ENCODE results near the gene TMBIM1. TPM values are rescaled to one million over a fixed set of nuclear protein-coding genes. Genes with fewer than 3 reads are reported as not detected.
"Not testable (repeated sequence)": the region's sequence is repeated elsewhere in the genome, so short reads cannot be mapped to it uniquely, and the experiment has no call there.

TMBIM1 gene
- total RNA-seq, 1 experiment from 2014 or later: 76.0 TPM

DNA sequence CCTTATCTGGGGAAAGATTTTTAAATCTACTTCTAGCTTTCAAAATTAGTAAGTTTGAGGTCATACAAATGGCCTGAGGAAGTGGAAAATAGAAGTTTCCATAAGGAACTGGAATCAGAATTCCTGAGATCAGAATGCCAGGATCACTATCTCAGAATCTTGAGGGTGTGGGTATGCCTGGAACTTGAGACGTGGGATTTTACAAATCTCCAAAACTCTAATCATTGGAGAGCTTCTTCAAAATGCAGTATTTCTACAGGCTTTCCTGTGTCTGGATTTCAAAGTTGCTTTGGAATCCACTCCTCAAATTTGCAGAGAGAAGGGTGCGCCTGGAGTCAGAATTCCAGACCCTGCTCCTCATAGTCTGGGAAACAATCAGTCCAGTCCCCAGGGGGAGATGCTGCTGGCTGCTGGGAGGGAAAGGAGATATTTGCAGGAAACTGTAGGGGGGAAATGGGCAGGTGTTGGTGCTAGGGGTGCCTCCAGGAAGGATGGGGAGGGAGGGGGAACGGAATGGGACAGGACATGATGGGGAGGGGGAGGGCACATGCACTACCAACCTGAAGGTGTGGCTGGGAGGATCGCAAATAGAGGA is 33.4 kb upstream of the TMBIM1 start:
- Histone ChIP-seq H3K27me3 (replicated peaks) (no peaks in the 10 kb centered on the region), H3K4me1 (replicated peaks) (peaks cover 21% of the 10 kb centered on the region), H3K36me3 (no peaks in the 10 kb centered on the region), H3K4me3 (no peak overlapping the region), H3K27ac (no peak overlapping the region), H3K9me3 (replicated peaks) (no peaks in the 10 kb centered on the region; the same call in 1 of the 2 replicates)
- no peak for DNase-seq (ENCODE audit: low read depth in 1 of 2, low spot score in 2 of 2)

DNA sequence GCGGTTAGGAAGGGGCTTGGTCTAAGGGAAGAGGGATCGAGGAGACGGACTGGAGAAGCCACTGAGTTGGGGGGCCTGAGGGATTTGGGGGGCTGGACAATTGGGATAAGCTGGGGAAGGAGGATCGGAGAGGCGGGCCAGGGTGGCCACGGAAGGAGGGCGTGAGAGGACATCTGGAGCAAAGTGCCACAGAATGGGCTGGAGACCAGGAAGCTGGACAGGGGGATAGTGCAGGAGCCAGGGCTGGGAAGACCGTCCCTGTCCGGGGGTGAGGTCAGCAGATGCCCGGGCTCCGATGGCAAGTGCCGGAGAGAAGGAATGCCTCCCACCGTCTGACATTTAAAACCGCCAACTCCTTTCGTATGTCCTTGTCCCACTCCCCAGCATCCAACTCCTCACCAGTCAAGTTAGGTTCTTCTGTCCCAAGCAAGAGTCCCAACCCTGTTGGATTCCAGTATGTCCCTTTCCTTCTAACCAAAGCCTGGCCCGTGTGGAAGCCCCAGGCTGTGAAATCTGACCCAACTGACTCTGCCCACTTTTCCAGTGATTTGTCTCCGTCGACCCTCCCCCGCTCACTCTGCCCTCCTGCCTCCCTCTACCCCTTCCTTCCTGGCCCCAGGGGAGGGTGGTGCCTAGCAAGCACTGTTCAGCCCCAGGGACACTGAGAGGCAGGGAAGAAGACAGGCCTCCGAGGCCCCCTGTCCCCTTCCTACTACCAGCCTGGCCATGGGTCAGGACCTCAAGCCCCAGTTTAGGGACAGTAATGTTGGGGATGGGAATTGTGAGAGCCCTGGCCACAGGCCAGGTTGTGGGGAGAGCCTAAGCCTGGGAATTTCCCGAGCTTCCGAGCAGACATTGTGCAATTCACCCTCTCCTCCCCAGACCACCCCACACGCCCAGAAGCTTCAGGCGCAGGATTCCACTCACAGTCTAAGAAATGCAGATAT is 31.5 kb upstream of the TMBIM1 start:
- Histone ChIP-seq H3K36me3 (no peaks in the 10 kb centered on the region), H3K27me3 (replicated peaks) (no peaks in the 10 kb centered on the region), H3K4me3 (peak overlapping the region; percentile 67), H3K27ac (peak overlapping the region; percentile 33), H3K4me1 (replicated peaks) (peaks cover 21% of the 10 kb centered on the region), H3K9me3 (replicated peaks) (no peaks in the 10 kb centered on the region; the same call in 1 of the 2 replicates)
- DNase-seq (ENCODE audit: low read depth in 1 of 2, low spot score in 2 of 2): peak; percentile 74 to 75

DNA sequence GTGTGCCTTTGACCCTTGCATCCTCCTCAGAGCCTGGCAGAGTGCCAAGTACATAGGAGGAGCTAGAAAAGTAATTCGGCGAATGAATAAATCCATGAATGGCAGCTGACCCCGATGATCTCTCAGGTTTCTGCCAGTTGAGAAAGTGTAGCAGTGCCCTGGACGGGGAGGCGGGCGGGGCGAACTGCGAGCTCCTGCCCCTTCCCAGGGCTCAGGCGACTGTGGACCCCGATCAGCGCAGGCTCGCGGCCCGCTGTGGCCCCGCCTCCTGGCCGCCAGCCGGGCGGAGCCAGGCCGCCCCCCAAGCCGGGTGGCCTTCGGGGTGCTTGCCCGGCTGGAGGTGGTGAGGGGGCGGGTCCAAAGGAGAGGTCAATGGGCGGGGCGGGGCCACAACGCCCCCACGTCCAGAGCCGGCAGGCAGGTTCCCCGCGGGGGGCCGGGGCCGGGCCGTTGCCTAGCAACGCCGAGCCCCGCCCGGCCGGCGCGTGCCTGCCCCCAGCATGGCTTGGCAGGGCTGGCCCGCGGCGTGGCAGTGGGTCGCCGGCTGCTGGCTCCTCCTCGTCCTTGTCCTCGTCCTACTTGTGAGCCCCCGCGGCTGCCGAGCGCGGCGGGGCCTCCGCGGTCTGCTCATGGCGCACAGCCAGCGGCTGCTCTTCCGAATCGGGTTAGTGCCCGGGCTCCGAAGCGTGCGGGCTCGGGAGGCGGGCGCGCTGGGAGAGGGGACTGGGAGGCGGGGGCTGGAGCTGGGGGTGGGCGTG is 30.6 kb upstream of the TMBIM1 start:
- Histone ChIP-seq H3K27me3 (replicated peaks) (no peaks in the 10 kb centered on the region), H3K36me3 (no peaks in the 10 kb centered on the region), H3K4me3 (peak overlapping the region; percentile 67), H3K4me1 (replicated peaks) (peaks cover 21% of the 10 kb centered on the region), H3K27ac (peak overlapping the region; percentile 34; the same call in 1 of the 2 replicates), H3K9me3 (replicated peaks) (no peaks in the 10 kb centered on the region; the same call in 1 of the 2 replicates)
- DNase-seq (ENCODE audit: low read depth in 1 of 2, low spot score in 2 of 2): peak; percentile 80 to 88

DNA sequence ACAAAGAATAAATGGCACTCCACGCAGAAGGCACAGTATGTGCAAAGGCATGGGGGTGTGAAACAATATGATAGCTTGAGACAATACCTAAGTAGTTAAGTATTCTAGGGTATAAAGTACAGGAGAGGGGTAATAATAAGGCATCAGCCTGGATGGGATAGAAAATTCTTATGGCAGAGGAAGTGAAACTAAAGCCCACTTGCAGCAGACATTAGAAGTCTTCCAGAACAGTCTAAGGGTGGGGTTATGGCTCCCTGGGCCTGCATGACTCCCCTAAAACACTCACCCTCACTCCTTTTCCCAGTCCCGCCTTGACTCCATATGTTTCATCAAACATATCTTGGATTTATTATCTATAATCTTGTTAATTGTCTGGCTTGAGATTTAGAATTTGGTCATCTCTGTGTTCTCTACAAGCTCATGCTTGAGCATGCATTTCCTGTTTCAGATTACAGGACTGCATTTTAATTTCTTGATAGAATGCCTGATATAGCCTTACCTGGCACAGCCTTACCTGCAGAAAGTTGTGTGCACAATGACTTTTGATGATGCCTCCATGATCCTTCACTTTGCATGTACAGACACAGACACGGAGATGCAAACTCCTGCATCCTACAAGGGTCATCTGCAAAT is 28.5 kb upstream of the TMBIM1 start:
- Histone ChIP-seq H3K36me3 (no peaks in the 10 kb centered on the region), H3K4me1 (replicated peaks) (peaks cover 21% of the 10 kb centered on the region), H3K27me3 (replicated peaks) (no peaks in the 10 kb centered on the region), H3K9me3 (replicated peaks) (no peaks in the 10 kb centered on the region), H3K27ac (no peak overlapping the region), H3K4me3 (no peak overlapping the region)
- no peak for DNase-seq (ENCODE audit: low read depth in 1 of 2, low spot score in 2 of 2)

DNA sequence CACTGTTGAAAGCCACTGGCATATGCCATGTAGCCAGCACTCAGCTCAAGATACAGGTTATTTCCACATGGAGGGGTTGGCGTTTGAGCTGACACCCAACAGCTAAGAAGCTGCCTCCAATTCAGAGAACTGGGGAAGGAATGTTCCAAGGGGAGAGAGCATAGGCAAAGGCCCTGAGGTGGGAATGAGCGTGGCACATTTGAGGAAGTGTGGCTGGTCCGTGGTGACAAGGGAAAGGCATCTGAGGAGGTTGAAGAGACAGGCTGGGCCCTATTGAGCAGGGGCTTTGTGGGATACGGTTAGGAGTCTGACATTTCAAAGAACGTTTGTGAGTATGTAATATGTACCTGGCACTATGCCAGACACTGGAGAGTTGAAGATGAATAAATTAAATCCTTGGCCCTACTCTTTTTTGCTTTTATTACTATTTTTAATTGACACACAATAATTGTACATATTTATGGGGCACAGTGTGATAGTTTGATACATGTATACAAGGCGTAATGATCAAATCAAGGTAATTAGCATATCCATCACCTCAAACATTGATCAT is 27.6 kb upstream of the TMBIM1 start:
- Histone ChIP-seq H3K4me3 (no peak overlapping the region), H3K4me1 (replicated peaks) (peaks cover 21% of the 10 kb centered on the region), H3K36me3 (no peaks in the 10 kb centered on the region), H3K27ac (no peak overlapping the region), H3K9me3 (replicated peaks) (no peaks in the 10 kb centered on the region), H3K27me3 (replicated peaks) (no peaks in the 10 kb centered on the region)
- no peak for DNase-seq (ENCODE audit: low read depth in 1 of 2, low spot score in 2 of 2)

DNA sequence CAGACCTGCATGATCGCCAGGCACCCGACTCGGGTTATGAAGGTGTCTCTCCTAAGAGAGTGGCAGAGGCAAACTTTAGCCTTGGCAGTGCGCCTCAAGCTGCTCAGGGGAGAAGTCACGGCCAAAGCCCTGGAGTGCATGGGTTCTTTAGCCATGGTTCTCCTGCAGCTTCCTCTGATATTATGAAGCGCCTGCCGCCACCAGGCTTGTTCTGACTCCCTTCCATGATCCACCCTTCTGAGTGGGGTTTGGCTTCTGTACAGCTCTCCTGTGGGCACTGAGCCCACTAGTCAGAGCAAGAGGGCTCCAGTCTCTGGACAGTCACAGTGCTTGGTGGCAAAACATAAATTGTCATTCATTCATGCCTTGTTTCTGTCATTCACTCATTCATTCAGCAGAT is 25.9 kb upstream of the TMBIM1 start:
- no peak overlapping the region for H3K27ac ChIP-seq
- H3K9me3 ChIP-seq (replicated peaks): no peaks in the 10 kb centered on the region
- H3K27me3 ChIP-seq (replicated peaks): no peaks in the 10 kb centered on the region
- H3K4me3 ChIP-seq: no peak overlapping the region
- H3K36me3 ChIP-seq: no peaks in the 10 kb centered on the region
- no peak for DNase-seq (ENCODE audit: low read depth in 1 of 2, low spot score in 2 of 2)
- H3K4me1 ChIP-seq (replicated peaks): peaks cover 8% of the 10 kb centered on the region

DNA sequence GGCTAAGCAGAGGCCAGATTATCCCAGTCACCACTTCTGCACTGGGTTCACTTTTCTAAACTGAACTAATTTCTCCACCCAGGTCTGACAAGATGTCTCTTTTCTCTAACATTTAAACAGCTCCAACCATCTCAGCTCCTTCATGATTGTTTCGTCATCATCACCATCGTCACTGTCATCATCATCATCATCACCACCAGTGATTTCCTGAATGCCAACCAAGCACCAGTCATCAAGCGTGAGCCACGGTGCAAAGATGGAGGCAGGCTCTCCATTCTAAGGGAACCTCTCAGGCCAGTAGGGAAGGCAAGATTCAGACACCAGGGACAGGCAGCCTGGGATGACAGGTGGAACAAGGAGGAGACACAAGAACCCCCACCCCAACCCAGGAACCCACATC is 25.5 kb upstream of the TMBIM1 start:
- H3K9me3 ChIP-seq (replicated peaks): no peaks in the 10 kb centered on the region
- H3K27ac ChIP-seq: no peak overlapping the region
- H3K27me3 ChIP-seq (replicated peaks): no peaks in the 10 kb centered on the region
- no peak overlapping the region for H3K4me3 ChIP-seq
- peaks cover 7% of the 10 kb centered on the region for H3K4me1 ChIP-seq (replicated peaks)
- H3K36me3 ChIP-seq: no peaks in the 10 kb centered on the region
- no peak for DNase-seq (ENCODE audit: low read depth in 1 of 2, low spot score in 2 of 2)

DNA sequence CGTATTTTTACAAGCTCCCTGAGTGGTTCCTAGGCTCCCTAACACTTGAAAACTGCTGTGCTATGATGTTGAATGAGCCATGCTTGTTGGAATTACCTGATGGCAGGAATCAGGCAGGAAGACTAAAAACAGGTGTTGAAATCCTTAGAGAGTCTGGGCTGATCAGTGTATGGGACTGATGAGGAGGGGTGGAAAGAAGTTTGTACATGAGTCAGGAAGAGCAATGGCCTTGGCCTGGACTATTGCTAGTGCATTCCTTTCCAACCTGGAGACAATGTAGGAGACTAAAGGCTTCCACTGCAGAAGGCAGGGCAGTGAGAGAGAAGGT is 25.0 kb upstream of the TMBIM1 start:
- Histone ChIP-seq H3K27ac (no peak overlapping the region), H3K27me3 (replicated peaks) (no peaks in the 10 kb centered on the region), H3K36me3 (no peaks in the 10 kb centered on the region), H3K4me1 (replicated peaks) (peaks cover 1% of the 10 kb centered on the region; the same call in 1 of the 2 replicates), H3K4me3 (no peak overlapping the region), H3K9me3 (replicated peaks) (no peaks in the 10 kb centered on the region)
- no peak for DNase-seq (ENCODE audit: low read depth in 1 of 2, low spot score in 2 of 2)

DNA sequence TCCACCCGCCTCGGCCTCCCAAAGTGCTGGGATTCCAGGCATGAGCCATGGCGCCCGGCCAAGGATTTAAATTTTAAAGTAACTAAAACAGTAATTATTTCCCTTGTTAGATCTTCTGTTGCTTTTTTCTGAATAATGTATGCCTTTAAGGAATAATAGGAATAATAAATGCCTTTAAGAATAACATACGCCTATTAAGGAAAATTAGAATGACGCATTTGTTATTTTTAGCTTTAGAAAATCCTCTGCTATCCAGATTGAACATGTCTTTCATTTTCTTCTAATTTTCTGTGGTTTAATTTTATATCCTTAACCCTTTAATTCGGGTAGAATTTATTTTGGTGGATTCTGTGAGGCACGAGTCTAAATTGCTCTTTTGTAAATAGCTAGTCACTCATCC is 23.1 kb upstream of the TMBIM1 start:
- Histone ChIP-seq H3K27ac (no peak overlapping the region), H3K9me3 (replicated peaks) (no peaks in the 10 kb centered on the region), H3K4me3 (no peak overlapping the region), H3K4me1 (replicated peaks) (no peaks in the 10 kb centered on the region), H3K27me3 (replicated peaks) (no peaks in the 10 kb centered on the region), H3K36me3 (no peaks in the 10 kb centered on the region)
- no peak for DNase-seq (ENCODE audit: low read depth in 1 of 2, low spot score in 2 of 2)

DNA sequence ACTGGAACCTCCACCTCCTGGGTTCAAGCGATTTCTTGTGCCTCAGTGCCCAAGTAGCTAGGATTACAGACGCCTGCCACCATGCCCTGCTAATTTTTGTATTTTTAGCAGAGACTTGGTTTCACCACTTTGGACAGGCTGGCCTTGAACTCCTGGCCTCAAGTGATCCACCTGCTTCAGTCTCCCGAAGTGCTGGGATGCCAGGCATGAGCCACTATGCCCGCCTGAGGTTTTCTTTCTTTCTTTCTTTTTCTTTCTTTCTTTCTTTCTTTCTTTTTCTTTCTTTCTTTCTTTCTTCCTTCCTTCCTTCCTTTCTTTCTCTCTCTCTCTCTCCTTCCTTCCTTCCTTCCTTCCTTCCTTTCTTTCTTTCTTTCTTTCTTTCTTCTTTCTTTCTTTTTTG is 22.5 kb upstream of the TMBIM1 start:
- not testable (repeated sequence) for H3K4me3 ChIP-seq; H3K9me3 ChIP-seq (replicated peaks); H3K4me1 ChIP-seq (replicated peaks); H3K36me3 ChIP-seq; H3K27ac ChIP-seq; DNase-seq (ENCODE audit: low read depth in 1 of 2, low spot score in 2 of 2); H3K27me3 ChIP-seq (replicated peaks)

DNA sequence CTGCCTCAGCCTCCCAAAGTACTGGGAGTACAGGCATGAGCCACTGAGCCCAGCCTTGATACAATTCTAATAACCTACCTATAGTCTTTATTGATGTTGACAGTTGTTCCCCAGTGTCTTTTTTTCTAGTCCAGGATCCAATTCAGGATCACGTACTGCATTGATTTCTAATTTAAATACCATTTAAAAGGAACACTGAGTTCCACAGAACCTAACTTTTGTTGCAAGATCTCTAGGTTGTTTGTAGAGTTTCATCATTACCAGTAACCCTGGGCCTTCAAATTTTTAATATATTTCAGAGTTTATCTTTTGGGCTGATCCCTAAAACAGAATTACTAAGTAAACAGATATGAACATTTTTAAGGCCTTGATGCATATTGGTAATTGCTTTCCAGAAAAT is 21.1 kb upstream of the TMBIM1 start:
- H3K27me3 ChIP-seq (replicated peaks): no peaks in the 10 kb centered on the region

DNA sequence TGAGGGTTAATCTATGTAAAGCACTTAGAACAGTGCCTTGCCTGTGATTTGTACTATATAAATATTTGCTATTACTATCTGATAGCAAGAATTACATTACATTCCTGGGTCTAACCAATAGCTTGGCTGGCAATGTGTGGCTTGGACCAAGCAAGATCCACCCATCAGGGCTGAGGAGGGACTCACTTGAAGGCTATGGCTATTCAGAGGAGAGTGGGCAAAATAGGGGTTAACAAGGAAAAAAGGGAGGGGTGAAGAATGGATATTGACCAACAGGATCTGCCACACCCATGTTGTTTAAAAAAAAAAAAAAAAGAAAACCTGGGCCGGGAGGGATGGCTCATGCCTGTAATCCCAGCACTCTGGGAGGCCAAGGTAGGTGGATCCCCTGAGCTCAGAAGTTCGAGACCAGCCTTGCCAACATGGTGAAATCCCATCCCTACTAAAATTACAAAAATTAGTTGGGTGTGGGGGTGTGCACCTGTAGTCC is 20.0 kb upstream of the TMBIM1 start:
- Histone ChIP-seq H3K9me3 (replicated peaks) (no peaks in the 10 kb centered on the region), H3K27me3 (replicated peaks) (no peaks in the 10 kb centered on the region), H3K27ac (no peak overlapping the region), H3K4me3 (no peak overlapping the region), H3K4me1 (replicated peaks) (no peaks in the 10 kb centered on the region), H3K36me3 (no peaks in the 10 kb centered on the region)
- DNase-seq (ENCODE audit: low read depth in 1 of 2, low spot score in 2 of 2): no peak

More for the DNA sequence above, 21.1 kb upstream of the TMBIM1 start:
- Histone ChIP-seq H3K9me3 (replicated peaks) (no peaks in the 10 kb centered on the region), H3K4me3 (no peak overlapping the region), H3K36me3 (no peaks in the 10 kb centered on the region), H3K27ac (no peak overlapping the region), H3K4me1 (replicated peaks) (no peaks in the 10 kb centered on the region)
- no peak for DNase-seq (ENCODE audit: low read depth in 1 of 2, low spot score in 2 of 2)

DNA sequence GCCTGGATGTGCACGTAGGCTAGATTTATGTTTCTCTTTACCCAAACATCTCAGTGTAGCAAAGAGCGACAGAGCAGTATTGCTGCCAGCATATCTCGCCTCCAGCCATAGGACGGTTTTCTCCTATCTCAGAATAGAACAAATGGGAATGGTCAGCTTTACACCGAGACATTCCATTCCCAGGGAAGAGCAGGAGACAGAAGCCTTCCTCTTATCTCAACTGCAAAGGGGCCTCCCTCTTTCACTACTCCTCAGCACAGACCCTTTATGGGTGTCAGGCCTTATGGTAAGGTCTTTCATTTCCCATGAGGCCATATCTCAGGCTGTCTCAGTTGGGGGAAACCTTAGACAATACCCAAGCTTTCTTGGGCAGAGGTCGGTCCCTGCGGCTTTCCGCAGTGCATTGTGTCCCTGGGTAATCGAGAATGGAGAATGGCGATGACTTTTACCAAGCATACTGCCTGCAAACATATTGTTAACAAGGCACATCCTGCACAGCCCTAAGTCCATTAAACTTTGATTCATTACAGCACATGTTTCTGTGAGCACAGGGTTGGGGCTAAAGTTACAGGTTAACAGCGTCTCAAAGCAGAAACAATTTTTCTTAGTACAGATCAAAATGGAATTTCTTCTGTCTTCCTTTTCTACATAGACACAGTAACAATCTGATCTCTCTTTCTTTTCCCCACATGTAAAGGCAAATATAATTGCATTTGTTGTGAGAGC is 19.4 kb upstream of the TMBIM1 start:
- DNase-seq (ENCODE audit: low read depth in 1 of 2, low spot score in 2 of 2); H3K4me3 ChIP-seq; H3K27ac ChIP-seq; H3K9me3 ChIP-seq (replicated peaks); H3K36me3 ChIP-seq; H3K4me1 ChIP-seq (replicated peaks); H3K27me3 ChIP-seq (replicated peaks): not testable (repeated sequence)
